IPS-NIHi11 (cell line): ENCODE measurements around the gene DDI1.
A peak's percentile ranks its signal among the peaks of the same experiment; 100 is the strongest.

Experiments used
- DNase-seq: peaks from one replicate; pipeline ENCODE4 v3.0.0; 2012; ENCODE audit warnings: mixed read lengths, low spot score

Gene DDI1

GRCh38 chr11:104036588-104036987 is at the start of gene DDI1:
DDI1 (plus strand) TSS chr11:104036640; CDS start chr11:104036823, 183 bp downstream.
- DNase-seq = no peak

- peak; percentile 19 for DNase-seq
Measured at GRCh38 chr11:103987629-103988594, 48.5 kb upstream of the DDI1 start.

GRCh38 chr11:103988595-103988969 is 47.9 kb upstream of the DDI1 start:
- no peak for DNase-seq

DNA sequence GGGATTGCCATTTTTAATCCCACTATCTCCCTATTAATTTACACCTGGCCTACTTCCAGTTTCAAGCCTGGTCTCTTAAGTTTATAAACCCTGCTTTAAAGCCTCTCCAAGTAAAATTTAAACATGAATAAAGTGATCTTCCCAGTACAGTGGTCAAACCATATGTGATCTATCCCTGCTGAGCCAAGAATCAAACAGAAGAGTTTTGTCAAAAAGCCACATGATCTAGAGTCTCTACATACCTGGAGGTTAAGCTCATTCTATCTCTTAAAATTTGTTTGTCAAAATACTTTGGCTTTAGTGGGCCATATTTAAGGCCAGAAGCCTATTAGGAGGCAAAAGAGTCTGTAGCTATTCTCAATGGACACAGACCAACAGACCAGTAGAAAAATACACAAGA is 42.9 kb upstream of the DDI1 start:
- no peak for DNase-seq

- no peak for DNase-seq
Measured at GRCh38 chr11:103994094-103994493, 42.3 kb upstream of the DDI1 start.

DNA sequence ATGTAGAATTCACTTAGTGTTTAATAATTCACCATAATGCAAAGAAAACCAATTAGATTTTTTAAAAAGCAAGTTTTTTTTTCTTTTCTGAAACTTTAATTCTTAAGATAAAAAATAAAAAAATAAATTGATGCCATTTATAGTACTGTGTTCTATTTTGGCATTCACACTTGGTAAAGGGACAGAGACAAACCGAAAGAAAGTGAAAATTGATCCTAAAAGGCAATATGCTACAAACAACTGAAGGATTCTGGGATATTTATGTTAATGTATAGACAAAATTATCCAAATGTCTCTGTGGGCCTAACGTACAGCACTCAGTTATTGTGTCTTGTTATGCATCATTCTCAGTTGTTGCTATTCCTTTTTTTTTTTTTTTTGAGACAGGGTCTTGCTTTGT is 41.9 kb upstream of the DDI1 start:
- no peak for DNase-seq

DNA sequence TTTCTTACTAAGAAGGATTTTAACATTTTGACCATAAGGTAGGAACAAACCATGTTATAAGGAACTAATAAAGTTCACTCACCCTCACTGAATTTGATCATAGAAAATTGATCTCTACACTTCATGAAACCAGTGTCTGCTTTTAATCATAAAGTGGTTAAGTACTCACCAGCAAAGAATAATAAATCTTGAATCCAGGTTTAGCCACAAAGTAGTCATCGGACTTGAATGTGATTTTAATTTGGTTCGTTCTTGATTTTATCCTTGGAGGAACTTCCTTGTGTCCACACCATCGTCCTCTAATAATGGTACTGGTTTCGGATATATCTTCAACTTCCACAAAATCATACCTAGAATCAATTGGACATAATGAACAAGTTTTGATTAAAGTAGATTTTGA is 40.5 kb upstream of the DDI1 start:
- no peak for DNase-seq

DNA sequence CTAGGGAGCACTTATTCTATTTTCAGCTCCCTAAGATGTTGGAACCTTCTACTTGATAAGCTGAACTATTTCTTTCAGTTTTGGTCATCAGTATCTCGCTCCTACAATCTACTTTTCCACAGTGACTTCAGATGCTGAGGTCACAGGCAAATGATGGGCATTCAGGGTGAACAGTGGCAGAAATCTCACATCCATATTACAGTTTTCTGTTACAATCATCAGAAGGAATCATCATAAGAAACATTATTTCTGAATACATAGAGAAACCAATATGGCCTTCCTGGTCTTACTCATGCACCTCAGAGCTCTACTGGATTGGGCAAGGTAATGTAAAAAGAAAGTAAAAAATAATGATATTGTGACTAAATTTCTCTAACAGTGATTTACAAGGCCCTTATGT is 39.4 kb upstream of the DDI1 start:
- DNase-seq = no peak

- DNase-seq = no peak
Measured at GRCh38 chr11:103998826-103999508, 37.5 kb upstream of the DDI1 start.

- DNase-seq = no peak
Measured at GRCh38 chr11:104000798-104001197, 35.6 kb upstream of the DDI1 start.

- DNase-seq = no peak
Measured at GRCh38 chr11:104001561-104002056, 34.8 kb upstream of the DDI1 start.

GRCh38 chr11:104003491-104003890 is 32.9 kb upstream of the DDI1 start:
- DNase-seq = no peak

- no peak for DNase-seq
Measured at GRCh38 chr11:104005234-104005855, 31.1 kb upstream of the DDI1 start.

- DNase-seq = no peak
Measured at GRCh38 chr11:104009744-104010143, 26.7 kb upstream of the DDI1 start.

DNA sequence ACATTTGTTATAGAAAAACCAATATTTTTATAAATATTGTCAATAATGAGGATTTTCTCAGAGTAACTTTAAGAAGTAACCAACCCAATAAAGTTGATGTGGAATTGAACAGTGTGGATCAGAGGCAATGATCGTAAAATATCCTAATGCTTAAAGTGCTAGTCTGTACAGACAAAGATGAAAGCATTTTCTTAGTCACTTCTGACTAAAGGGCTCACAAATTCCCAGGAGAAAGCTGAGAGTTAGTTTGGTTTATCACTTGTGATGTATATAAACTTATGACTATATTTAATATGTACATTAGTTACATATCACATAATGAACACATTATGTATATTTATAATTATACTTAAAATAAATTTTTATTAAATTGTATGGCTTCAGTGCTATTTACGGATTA is 25.4 kb upstream of the DDI1 start:
- DNase-seq = no peak

- DNase-seq = no peak
Measured at GRCh38 chr11:104015649-104016415, 20.6 kb upstream of the DDI1 start.

DNA sequence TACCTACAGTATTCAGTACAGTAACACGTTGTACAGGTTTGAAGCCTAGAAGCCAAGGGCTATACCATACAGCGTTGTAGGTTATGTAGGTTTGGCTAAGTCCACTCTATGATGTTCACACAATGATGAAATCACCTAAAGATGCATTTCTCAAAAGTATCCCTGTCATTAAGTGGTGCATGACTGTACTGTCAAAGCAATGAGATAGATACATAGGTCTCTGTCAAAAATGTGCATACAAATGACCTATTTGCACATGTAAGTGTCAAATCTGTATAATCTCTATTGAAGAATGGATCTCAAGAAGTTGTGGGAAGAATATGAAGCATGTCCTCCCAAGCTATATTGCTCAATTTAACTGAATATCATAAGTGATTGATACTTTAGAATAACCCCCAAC is 11.9 kb upstream of the DDI1 start:
- no peak for DNase-seq

DNA sequence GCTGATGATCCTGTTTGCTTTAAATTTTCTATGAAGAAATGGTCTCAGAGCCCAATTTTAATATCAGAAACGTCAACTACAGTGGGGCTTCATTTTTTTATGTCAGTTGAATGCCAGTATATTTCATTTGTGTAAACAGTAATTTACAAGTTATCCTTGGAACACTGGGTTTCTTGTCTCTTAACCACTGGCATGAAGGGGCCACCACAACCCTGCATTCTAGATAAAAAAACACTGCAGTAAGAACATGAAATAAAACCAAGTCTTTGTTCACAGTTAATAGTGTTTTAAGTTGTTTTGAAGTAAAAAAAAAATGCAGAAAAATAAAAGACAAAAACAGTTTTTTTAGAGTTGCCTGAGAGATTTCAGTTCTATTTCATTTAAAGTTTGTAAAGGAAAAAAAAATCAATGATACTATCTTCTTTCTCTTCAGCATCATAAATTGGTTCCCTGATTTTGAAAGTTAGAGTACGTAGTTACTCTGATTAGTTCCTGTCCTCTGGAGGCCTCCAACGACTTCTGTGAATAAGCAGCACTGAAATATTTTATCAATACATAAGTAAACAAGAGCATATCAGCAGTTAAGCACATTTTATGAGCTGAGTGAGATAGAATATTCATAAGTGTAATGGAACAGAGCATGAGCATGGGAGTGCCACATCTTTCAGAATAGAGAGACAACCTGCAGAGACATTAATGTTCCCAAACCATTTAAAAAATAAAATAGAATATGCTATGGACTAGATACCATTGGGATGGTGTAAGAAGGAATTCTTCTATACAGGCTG is 7.8 kb upstream of the DDI1 start:
- no peak for DNase-seq

DNA sequence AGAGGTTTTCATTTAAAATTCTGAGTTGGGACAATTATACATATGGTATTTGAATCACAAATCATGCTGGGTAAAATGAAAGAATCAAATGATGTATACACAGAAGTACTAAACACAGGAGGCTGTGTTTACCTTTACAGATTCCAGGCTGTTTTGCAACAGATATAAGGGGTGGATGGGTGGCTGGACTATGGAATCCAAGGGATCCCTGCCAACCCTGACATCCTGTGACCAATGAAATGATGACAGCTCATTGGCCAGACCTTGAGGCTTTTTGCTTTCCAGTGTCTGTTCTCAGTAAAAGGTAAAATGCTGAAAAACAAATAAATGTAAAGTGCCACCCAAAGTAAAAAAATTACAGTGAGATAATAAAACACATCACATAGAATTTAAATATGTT is 3.3 kb upstream of the DDI1 start:
- no peak for DNase-seq

DNA sequence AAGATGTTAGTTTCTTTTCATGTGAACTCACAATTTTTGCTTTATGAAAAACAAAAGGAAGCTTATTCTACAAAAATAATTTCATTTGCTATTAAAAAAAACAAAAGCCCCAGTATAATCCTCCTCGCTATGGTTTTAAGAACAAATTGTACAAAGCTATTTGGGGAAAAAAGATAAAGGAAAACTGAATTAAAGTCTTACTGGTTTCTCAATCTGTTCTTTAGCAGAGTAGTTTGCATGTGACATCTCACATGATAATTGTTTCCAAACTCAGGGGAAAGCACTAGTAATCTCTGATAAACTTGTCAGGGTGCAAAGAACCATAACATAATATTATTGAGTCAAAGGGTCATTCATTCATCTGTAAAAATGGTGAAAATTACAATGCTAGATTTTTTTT is 2.9 kb upstream of the DDI1 start:
- DNase-seq = no peak

- DNase-seq = no peak
Measured at GRCh38 chr11:104036995-104037394, 555 bp downstream of the DDI1 start.
